Gastrocnemius medialis (tissue), 4 donors: ENCODE measurements around the gene FEV. TPM values are rescaled to one million over a fixed set of nuclear protein-coding genes. Genes with fewer than 3 reads are reported as not detected.

Experiments
- ATAC-seq, 2 donors: fragments of 150-250 bp; one replicate each; pipeline ENCODE4 v1.9.1; 2016
- DNase-seq, 2 donors: peaks; one replicate each; pipeline ENCODE4 v3.0.0-alpha.2; 2019
- H3K27ac ChIP-seq, 4 donors: fragments of 200-600 bp; sonication (generic); 1 replicate in 1 of 4; 2 replicates in 3 of 4; pipeline ENCODE4 v1.5.1; 2016 to 2018; ENCODE audit warnings: mild to moderate bottlenecking in 2 of 4, moderate library complexity in 1 of 4
- H3K27me3 ChIP-seq, 3 donors: fragments of 200-600 bp; sonication (generic) in 2 of 3; 1 replicate in 1 of 3; 2 replicates in 2 of 3; pipeline versions ENCODE4 v1.5.1 to v1.6.0; 2016 to 2019; ENCODE audit warnings: mild to moderate bottlenecking in 1 of 3, moderate library complexity in 1 of 3
- H3K36me3 ChIP-seq, 2 donors: fragments of 200-600 bp; sonication (generic) in 1 of 2; one replicate each; pipeline ENCODE4 v1.5.1; 2017 to 2018
- H3K4me1 ChIP-seq, 2 donors: fragments of 200-600 bp; sonication (generic) in 1 of 2; one replicate each; pipeline ENCODE4 v1.5.1; 2016 to 2017; ENCODE audit warnings: mild to moderate bottlenecking in 2 of 2
- H3K4me3 ChIP-seq, 4 donors: fragments of 200-600 bp; sonication (generic) in 3 of 4; 1 replicate in 1 of 4; 2 replicates in 3 of 4; pipeline ENCODE4 v1.5.1; 2016 to 2019; ENCODE audit warnings: mild to moderate bottlenecking in 2 of 4
- H3K9me3 ChIP-seq, 3 donors: fragments of 200-600 bp; sonication (generic) in 2 of 3; 1 replicate in 1 of 3; 2 replicates in 2 of 3; pipeline ENCODE4 v1.5.1; 2016 to 2019
- POLR2A ChIP-seq, 2 donors: fragments of 450-650 bp; IDR thresholded peaks; one replicate each; pipeline ENCODE4 v1.6.1; 2017; ENCODE audit warnings: antibody characterized with exemption in 2 of 2, mild to moderate bottlenecking in 2 of 2, moderate library complexity in 2 of 2
- in situ Hi-C, 4 donors: fragments of 200-750 bp; cut with MboI; loops; one replicate each; pipeline versions ENCODE4 v1.15.0 to v1.8.0; 2017; ENCODE audit warnings: low sequenced_read_pairs in 4 of 4
- intact Hi-C: fragments of 100-400 bp; cut with DNase I; formaldehyde crosslinking; loops from one replicate; pipeline ENCODE4 v1.15.1; 2023; ENCODE audit warnings: low total_unique reads
- total RNA-seq, 4 donors: library from RNA; depleted of rRNA; stranded (reverse); fragments of >200 nt; gene quantifications; one replicate each; pipeline versions ENCODE4 v1.1.0 to v1.2.3, GENCODE V29; 2016
- TF ChIP-seq, protein P1 (sequence below), 5 experiments: fragments of 450-650 bp in 3 of 5; fragments of 200-600 bp in 2 of 5; sonication (generic) in 2 of 5; IDR thresholded peaks in 4 of 5; conservative IDR thresholded peaks in 1 of 5; 1 replicate in 4 of 5; 2 replicates in 1 of 5; pipeline ENCODE4 v1.5.1; 2016 to 2019; ENCODE audit warnings: antibody characterized with exemption in 5 of 5, mild to moderate bottlenecking in 3 of 5, moderate library complexity in 3 of 5

FEV gene
- total RNA-seq, 4 donors from 2014 or later, result not detected

DNA sequence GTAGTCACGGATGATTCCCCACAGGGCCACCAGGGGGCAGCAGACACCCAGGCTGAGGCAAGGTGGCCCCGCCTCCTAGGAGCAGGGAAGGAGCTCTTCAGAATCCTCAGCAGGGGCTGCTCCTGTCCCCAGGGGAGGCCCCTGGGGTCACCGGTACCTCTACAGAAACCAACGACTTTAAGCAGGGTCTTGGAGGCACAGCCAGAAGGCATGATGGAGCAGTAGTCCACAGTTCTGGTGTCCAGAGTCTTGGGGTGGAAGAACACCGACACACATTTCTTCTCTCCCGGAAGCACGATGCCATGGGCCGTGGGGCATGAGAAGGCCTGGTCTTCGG lies 44.8 kb upstream of the FEV start:
- Histone ChIP-seq H3K36me3 (no peaks in the 10 kb centered on the region), H3K27me3 (peaks cover 0 to 12% (median 9%) of the 10 kb centered on the region in 3 donors), H3K27ac (no peak overlapping the region), H3K9me3 (no peaks in the 10 kb centered on the region), H3K4me1 (no peaks in the 10 kb centered on the region), H3K4me3 (no peak overlapping the region)
- in situ Hi-C loops, result loop anchor here in 2 of 4 donors (5.0 to 10.0 kb wide), 2 partner anchors 123 to 125 kb away; no protein-coding TSS in a partner anchor
- intact Hi-C loops, result loop anchor here (1.0 kb wide), 2 partner anchors 90 to 126 kb away; no protein-coding TSS in a partner anchor
- peak; percentile 36 to 65 for DNase-seq
- TF ChIP-seq, protein P1, sequence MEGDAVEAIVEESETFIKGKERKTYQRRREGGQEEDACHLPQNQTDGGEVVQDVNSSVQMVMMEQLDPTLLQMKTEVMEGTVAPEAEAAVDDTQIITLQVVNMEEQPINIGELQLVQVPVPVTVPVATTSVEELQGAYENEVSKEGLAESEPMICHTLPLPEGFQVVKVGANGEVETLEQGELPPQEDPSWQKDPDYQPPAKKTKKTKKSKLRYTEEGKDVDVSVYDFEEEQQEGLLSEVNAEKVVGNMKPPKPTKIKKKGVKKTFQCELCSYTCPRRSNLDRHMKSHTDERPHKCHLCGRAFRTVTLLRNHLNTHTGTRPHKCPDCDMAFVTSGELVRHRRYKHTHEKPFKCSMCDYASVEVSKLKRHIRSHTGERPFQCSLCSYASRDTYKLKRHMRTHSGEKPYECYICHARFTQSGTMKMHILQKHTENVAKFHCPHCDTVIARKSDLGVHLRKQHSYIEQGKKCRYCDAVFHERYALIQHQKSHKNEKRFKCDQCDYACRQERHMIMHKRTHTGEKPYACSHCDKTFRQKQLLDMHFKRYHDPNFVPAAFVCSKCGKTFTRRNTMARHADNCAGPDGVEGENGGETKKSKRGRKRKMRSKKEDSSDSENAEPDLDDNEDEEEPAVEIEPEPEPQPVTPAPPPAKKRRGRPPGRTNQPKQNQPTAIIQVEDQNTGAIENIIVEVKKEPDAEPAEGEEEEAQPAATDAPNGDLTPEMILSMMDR (IDR thresholded peaks at IDR 0.05 in 4 of 5, conservative IDR thresholded peaks at IDR 0.05 in 1 of 5), result peak; percentile 64 to 97 (median 90)
- no peak for TF ChIP-seq POLR2A (IDR thresholded peaks at IDR 0.05)
- peak; percentile 83 to 87 for ATAC-seq

DNA sequence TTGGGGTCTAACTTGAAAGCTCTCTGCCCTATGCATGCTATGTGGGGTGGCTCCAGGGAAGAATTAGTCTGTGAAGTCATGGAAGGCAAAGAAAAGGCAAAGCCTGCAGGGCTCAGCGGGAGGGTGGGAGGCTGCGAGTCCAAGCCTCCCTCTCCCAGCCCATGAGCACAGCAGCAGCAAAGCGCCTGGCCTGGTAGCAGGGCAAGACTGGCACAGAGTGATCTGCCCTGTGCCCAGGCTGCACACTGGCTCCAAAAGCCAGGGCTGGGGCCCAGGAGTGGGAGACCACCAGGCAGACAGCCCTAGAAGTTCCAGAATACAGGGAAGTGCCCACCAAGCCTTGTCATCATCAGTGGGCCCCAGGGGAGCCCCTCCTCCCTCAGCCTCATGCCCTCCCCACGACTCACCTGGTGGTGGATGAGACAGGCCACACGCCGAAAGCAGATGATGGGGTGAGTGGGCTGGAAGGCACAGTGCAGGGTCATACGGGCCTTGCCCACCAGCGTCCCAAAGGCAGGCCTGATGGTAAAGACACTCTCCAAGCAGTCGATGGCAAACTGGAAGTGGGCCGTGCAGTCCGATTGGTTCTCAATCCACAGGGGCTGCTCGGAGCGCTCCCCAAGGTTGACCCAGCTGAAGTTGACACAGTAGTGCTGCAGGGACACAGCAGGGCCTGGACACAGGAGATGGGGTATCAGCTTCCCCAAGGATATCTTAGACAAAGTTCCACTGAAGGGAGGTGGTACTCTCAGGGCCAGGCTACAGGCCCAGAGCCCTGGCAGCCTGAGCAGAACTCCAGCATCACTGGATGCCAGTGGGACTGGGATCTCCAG lies 44.2 kb upstream of the FEV start:
- intact Hi-C loops, result loop anchor here (1.0 kb wide), 1 partner anchor 126 kb away; no protein-coding TSS in a partner anchor

DNA sequence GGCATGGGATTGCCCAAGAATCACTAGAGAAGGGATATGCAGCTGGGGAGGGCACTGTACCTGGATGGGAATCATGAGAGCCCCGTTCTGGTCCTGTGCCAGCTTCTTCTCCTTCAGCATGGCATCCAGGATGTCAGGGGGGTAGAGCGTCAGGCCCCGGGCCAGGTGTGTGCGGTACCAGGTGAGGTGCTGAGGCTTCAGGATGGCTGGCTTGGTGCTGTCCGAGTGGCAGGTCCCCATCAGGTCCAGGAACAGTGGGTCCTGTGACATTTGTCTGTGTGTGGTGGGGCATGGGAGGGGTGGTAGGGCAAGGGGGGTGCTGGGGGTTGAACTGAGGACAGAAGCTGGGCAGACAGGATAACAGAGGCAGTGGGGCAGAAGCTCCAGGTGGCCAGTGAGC lies 43.2 kb upstream of the FEV start:
- Histone ChIP-seq H3K27me3 (peaks cover 0 to 12% (median 3%) of the 10 kb centered on the region in 3 donors), H3K36me3 (no peaks in the 10 kb centered on the region), H3K27ac (no peak overlapping the region), H3K9me3 (no peaks in the 10 kb centered on the region), H3K4me3 (no peak overlapping the region), H3K4me1 (no peaks in the 10 kb centered on the region)
- intact Hi-C loops (no loop called here), in situ Hi-C loops (loop anchor here in 2 of 4 donors (5.0 to 10.0 kb wide), 2 partner anchors 124 to 127 kb away; no protein-coding TSS in a partner anchor)
- no peak for TF ChIP-seq POLR2A (IDR thresholded peaks at IDR 0.05)
- TF ChIP-seq, protein P1 (IDR thresholded peaks at IDR 0.05 in 4 of 5, conservative IDR thresholded peaks at IDR 0.05 in 1 of 5), result no peak
- ATAC-seq, result no peak
- no peak for DNase-seq

More for the DNA sequence above, 44.2 kb upstream of the FEV start:
- Histone ChIP-seq H3K27me3 (peaks cover 0 to 12% (median 8%) of the 10 kb centered on the region in 3 donors), H3K4me1 (no peaks in the 10 kb centered on the region), H3K9me3 (no peaks in the 10 kb centered on the region), H3K36me3 (no peaks in the 10 kb centered on the region), H3K27ac (no peak overlapping the region), H3K4me3 (no peak overlapping the region)
- in situ Hi-C loops, result loop anchor here in 2 of 4 donors (5.0 to 10.0 kb wide), 2 partner anchors 123 to 126 kb away; no protein-coding TSS in a partner anchor
- no peak for DNase-seq
- no peak for ATAC-seq
- TF ChIP-seq, protein P1 (IDR thresholded peaks at IDR 0.05 in 4 of 5, conservative IDR thresholded peaks at IDR 0.05 in 1 of 5), result no peak
- no peak for TF ChIP-seq POLR2A (IDR thresholded peaks at IDR 0.05)

DNA sequence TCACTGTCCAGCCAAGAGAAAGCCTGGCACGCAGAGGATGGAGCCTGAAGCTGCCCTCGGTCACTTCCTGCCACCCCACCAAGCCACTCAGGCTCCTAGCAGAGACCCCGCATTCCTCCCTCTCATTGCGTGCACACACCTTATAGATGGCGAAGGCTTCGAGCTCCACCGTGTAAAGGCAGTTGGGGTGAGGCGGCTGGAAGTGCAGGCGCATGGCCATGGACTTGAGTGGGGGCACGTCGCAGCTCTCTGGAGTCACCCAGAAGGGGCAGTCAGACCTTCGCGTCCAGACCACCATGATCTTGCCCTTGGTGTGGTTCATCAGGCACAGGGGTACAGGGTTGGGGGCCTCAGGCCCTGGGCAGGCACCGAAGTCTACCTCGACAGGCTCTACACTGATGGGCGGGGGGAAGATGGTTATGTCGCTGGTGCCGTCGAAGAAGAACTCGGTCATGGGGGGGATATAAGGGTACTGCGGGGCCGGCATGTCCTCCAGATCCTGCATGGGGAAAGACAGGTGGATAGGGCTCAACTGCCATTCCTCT lies 42.6 kb upstream of the FEV start:
- H3K4me1 ChIP-seq, result no peaks in the 10 kb centered on the region
- no peak for TF ChIP-seq POLR2A (IDR thresholded peaks at IDR 0.05)
- TF ChIP-seq, protein P1 (IDR thresholded peaks at IDR 0.05 in 4 of 5, conservative IDR thresholded peaks at IDR 0.05 in 1 of 5), result no peak
- H3K27me3 ChIP-seq, result peaks cover 0 to 12% (median 0%) of the 10 kb centered on the region in 3 donors
- in situ Hi-C loops, result loop anchor here in 2 of 4 donors (5.0 to 10.0 kb wide), 2 partner anchors 125 to 127 kb away; no protein-coding TSS in a partner anchor
- no peak for DNase-seq
- H3K9me3 ChIP-seq, result no peaks in the 10 kb centered on the region
- intact Hi-C loops, result no loop called here
- H3K36me3 ChIP-seq, result no peaks in the 10 kb centered on the region
- no peak overlapping the region for H3K27ac ChIP-seq
- H3K4me3 ChIP-seq, result no peak overlapping the region
- ATAC-seq, result no peak
